Thyroid gland (tissue), 4 donors: Measurements from ENCODE around the gene TUSC1.

ENCODE experiments used
- CTCF ChIP-seq, 6 experiments: fragments of 200-600 bp in 3 of 6; fragments of 450-650 bp in 3 of 6; sonication (generic) in 3 of 6; IDR thresholded peaks; one replicate each; pipeline ENCODE4 v1.5.1; 2016 to 2019; ENCODE audit warnings: antibody characterized with exemption in 6 of 6, mild to moderate bottlenecking in 2 of 6, inconsistent platforms in 1 of 6, moderate library complexity in 1 of 6
- POLR2A ChIP-seq, 2 donors: fragments of 450-650 bp; IDR thresholded peaks; one replicate each; pipeline ENCODE4 v1.6.1; 2017; ENCODE audit warnings: antibody characterized with exemption in 2 of 2, mild to moderate bottlenecking in 2 of 2, moderate library complexity in 1 of 2

DNA sequence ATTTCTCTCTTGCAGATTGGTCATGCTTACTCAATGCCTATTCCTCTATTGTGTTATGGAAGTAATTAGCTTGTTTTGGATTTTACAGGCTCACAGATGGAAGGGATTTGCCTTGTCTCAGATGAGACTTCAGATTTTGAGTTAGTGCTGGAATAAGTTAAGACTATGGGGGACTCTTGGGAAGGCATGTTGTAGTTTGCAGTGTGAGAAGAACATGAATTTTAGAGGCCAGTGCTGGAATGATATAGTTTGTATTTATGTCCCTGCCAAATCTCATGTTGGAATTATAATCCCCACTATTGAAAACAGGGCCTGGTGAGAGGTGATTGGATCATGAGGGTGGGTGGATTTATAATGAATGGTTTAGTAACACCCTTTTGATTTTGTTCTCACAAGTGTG, 6.1 kb upstream of the TUSC1 start:
- TF ChIP-seq POLR2A (IDR thresholded peaks at IDR 0.05) (no peak), CTCF (IDR thresholded peaks at IDR 0.05) (no peak)
